Lung microvascular endothelial cell (primary cell): ENCODE measurements around the gene TAF7L. TPM values are rescaled to one million over a fixed set of nuclear protein-coding genes. Genes with fewer than 3 reads are reported as not detected.
"Not testable (repeated sequence)": the region's sequence is repeated elsewhere in the genome, so short reads cannot be mapped to it uniquely, and the experiment has no call there.

ENCODE experiments used
- DNase-seq, 2 donors: peaks; one replicate each; pipeline versions ENCODE4 v3.0.0 to v3.0.0-alpha.2; 2010; ENCODE audit warnings: low read depth in 2 of 2
- total RNA-seq: library from RNA; depleted of rRNA; stranded (reverse); fragments of >200 nt; gene quantifications from 2 replicates; pipeline ENCODE4 v1.2.1, GENCODE V29; 2014

TAF7L gene
- total RNA-seq, result under 0.01 TPM in 1 of 2 replicates, not detected in the other

GRCh38 chrX:101290957-101291603 lies at the start of gene TAF7L:
Gene TAF7L (minus strand): TSS chrX:101291334. CDS start chrX:101287543, 3,791 bp downstream.
- peak; percentile 1 to 17 for DNase-seq

- no peak for DNase-seq
Measured at GRCh38 chrX:101337776-101338271, 46.7 kb upstream of the TAF7L start.

- not testable (repeated sequence) for DNase-seq
Measured at GRCh38 chrX:101334310-101334709, 43.2 kb upstream of the TAF7L start.

GRCh38 chrX:101326600-101326999 lies 35.5 kb upstream of the TAF7L start:
- not testable (repeated sequence) for DNase-seq

GRCh38 chrX:101303790-101304189 lies 12.7 kb upstream of the TAF7L start:
- no peak for DNase-seq

- not testable (repeated sequence) for DNase-seq
Measured at GRCh38 chrX:101295603-101296002, 4.5 kb upstream of the TAF7L start.

- DNase-seq, result peak; percentile 52 to 59
Measured at GRCh38 chrX:101287402-101287801, 3.7 kb downstream of the TAF7L start.

GRCh38 chrX:101276238-101276637 lies 14.9 kb downstream of the TAF7L start:
- no peak for DNase-seq

- no peak for DNase-seq
Measured at GRCh38 chrX:101274198-101274597, 16.9 kb downstream of the TAF7L start.

- DNase-seq, result peak; percentile 34 to 86
Measured at GRCh38 chrX:101265869-101266428, 25.2 kb downstream of the TAF7L start.

GRCh38 chrX:101263766-101264165 lies 27.4 kb downstream of the TAF7L start:
- no peak for DNase-seq

- DNase-seq, result no peak
Measured at GRCh38 chrX:101262590-101262989, 28.5 kb downstream of the TAF7L start.

- peak; percentile 31 to 33 for DNase-seq
Measured at GRCh38 chrX:101260435-101260834, 30.7 kb downstream of the TAF7L start.

GRCh38 chrX:101258259-101258581 lies 32.9 kb downstream of the TAF7L start:
- DNase-seq, result no peak

GRCh38 chrX:101257448-101258258 lies 33.5 kb downstream of the TAF7L start:
- DNase-seq, result peak in 1 of 2 donors; percentile 16

- no peak for DNase-seq
Measured at GRCh38 chrX:101252634-101253033, 38.5 kb downstream of the TAF7L start.

- no peak for DNase-seq
Measured at GRCh38 chrX:101241531-101241930, 49.6 kb downstream of the TAF7L start.

GRCh38 chrX:101237041-101237440 lies 54.1 kb downstream of the TAF7L start:
- DNase-seq, result no peak

- DNase-seq, result no peak
Measured at GRCh38 chrX:101232316-101232715, 58.8 kb downstream of the TAF7L start.

- DNase-seq, result no peak
Measured at GRCh38 chrX:101231080-101231479, 60.1 kb downstream of the TAF7L start.

GRCh38 chrX:101230636-101231035 lies 60.5 kb downstream of the TAF7L start:
- peak in 1 of 2 donors; percentile 47 for DNase-seq

- DNase-seq, result peak in 1 of 2 donors; percentile 3
Measured at GRCh38 chrX:101229170-101229569, 62.0 kb downstream of the TAF7L start.
